ENCODE data around the gene PPP1R13B.

The PPP1R13B gene

GRCh38 chr14:103762036-103762435, 85.3 kb downstream of the PPP1R13B start:
- H3K27me3 ChIP-seq (ENCODE audit: insufficient read depth, low read length), result no peaks in the 10 kb centered on the region
- TF ChIP-seq EZH2 (IDR thresholded peaks at IDR 0.05; ENCODE audit: borderline replicate concordance, low read length), result no peak
- TF ChIP-seq, protein P1, sequence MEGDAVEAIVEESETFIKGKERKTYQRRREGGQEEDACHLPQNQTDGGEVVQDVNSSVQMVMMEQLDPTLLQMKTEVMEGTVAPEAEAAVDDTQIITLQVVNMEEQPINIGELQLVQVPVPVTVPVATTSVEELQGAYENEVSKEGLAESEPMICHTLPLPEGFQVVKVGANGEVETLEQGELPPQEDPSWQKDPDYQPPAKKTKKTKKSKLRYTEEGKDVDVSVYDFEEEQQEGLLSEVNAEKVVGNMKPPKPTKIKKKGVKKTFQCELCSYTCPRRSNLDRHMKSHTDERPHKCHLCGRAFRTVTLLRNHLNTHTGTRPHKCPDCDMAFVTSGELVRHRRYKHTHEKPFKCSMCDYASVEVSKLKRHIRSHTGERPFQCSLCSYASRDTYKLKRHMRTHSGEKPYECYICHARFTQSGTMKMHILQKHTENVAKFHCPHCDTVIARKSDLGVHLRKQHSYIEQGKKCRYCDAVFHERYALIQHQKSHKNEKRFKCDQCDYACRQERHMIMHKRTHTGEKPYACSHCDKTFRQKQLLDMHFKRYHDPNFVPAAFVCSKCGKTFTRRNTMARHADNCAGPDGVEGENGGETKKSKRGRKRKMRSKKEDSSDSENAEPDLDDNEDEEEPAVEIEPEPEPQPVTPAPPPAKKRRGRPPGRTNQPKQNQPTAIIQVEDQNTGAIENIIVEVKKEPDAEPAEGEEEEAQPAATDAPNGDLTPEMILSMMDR (IDR thresholded peaks at IDR 0.05; ENCODE audit: low read length), result no peak
- H2AFZ ChIP-seq (ENCODE audit: low read length), result no peak overlapping the region
- H3K27ac ChIP-seq (ENCODE audit: low read depth, low read length, poor library complexity, severe bottlenecking), result peak overlapping the region; percentile 91
- H3K9ac ChIP-seq (ENCODE audit: low read length), result no peak overlapping the region; the same call in 1 of the 2 replicates
- no peaks in the 10 kb centered on the region for H3K9me2 ChIP-seq (ENCODE audit: low read depth, low read length)
- H3K36me3 ChIP-seq (ENCODE audit: insufficient read depth, low read length), result no peaks in the 10 kb centered on the region; the same call in 1 of the 2 replicates
- peaks cover 3% of the 10 kb centered on the region; the same call in 1 of the 2 replicates for H3F3A ChIP-seq (ENCODE audit: insufficient read depth, low read length)
- H3K9me3 ChIP-seq (ENCODE audit: low read length), result peaks cover 5% of the 10 kb centered on the region; the same call in 1 of the 2 replicates
- H4K20me1 ChIP-seq (ENCODE audit: insufficient read depth, low read length), result no peaks in the 10 kb centered on the region
- peak overlapping the region; percentile 3; the same call in 1 of the 2 replicates for H3K4me2 ChIP-seq (ENCODE audit: low read length)
- no peaks in the 10 kb centered on the region for H3K79me2 ChIP-seq (ENCODE audit: insufficient read depth, low read length)
- peaks cover 48% of the 10 kb centered on the region for H3K4me1 ChIP-seq (ENCODE audit: insufficient read depth, low read length, severe bottlenecking)
- no peak overlapping the region for H3K4me3 ChIP-seq (ENCODE audit: low read depth, low read length, poor library complexity, severe bottlenecking)

GRCh38 chr14:103758059-103758776, 89.2 kb downstream of the PPP1R13B start:
- Histone ChIP-seq H3K27ac (ENCODE audit: low read depth, low read length, poor library complexity, severe bottlenecking) (peak overlapping the region; percentile 26), H3K9me3 (ENCODE audit: low read length) (no peaks in the 10 kb centered on the region), H4K20me1 (ENCODE audit: insufficient read depth, low read length) (no peaks in the 10 kb centered on the region), H3K36me3 (ENCODE audit: insufficient read depth, low read length) (no peaks in the 10 kb centered on the region), H3K79me2 (ENCODE audit: insufficient read depth, low read length) (no peaks in the 10 kb centered on the region), H3K9me2 (ENCODE audit: low read depth, low read length) (no peaks in the 10 kb centered on the region), H3K4me2 (ENCODE audit: low read length) (no peak overlapping the region), H3K9ac (ENCODE audit: low read length) (no peak overlapping the region), H3K4me1 (ENCODE audit: insufficient read depth, low read length, severe bottlenecking) (peaks cover 35% of the 10 kb centered on the region), H3F3A (ENCODE audit: insufficient read depth, low read length) (no peaks in the 10 kb centered on the region), H2AFZ (ENCODE audit: low read length) (no peak overlapping the region), H3K27me3 (ENCODE audit: insufficient read depth, low read length) (no peaks in the 10 kb centered on the region), H3K4me3 (ENCODE audit: low read depth, low read length, poor library complexity, severe bottlenecking) (no peak overlapping the region)
- TF ChIP-seq, protein P1 (IDR thresholded peaks at IDR 0.05; ENCODE audit: low read length), result no peak
- TF ChIP-seq EZH2 (IDR thresholded peaks at IDR 0.05; ENCODE audit: borderline replicate concordance, low read length), result no peak

- no peak for TF ChIP-seq EZH2 (IDR thresholded peaks at IDR 0.05; ENCODE audit: borderline replicate concordance, low read length)
- TF ChIP-seq, protein P1 (IDR thresholded peaks at IDR 0.05; ENCODE audit: low read length), result no peak
- no peak overlapping the region for H3K4me2 ChIP-seq (ENCODE audit: low read length)
- peaks cover 15% of the 10 kb centered on the region for H3K4me1 ChIP-seq (ENCODE audit: insufficient read depth, low read length, severe bottlenecking)
- no peaks in the 10 kb centered on the region for H3K9me2 ChIP-seq (ENCODE audit: low read depth, low read length)
- no peaks in the 10 kb centered on the region for H3K27me3 ChIP-seq (ENCODE audit: insufficient read depth, low read length)
- H3K27ac ChIP-seq (ENCODE audit: low read depth, low read length, poor library complexity, severe bottlenecking), result no peak overlapping the region
- no peaks in the 10 kb centered on the region; the same call in 1 of the 2 replicates for H3F3A ChIP-seq (ENCODE audit: insufficient read depth, low read length)
- no peak overlapping the region for H2AFZ ChIP-seq (ENCODE audit: low read length)
- no peaks in the 10 kb centered on the region for H3K79me2 ChIP-seq (ENCODE audit: insufficient read depth, low read length)
- no peaks in the 10 kb centered on the region for H3K36me3 ChIP-seq (ENCODE audit: insufficient read depth, low read length)
- no peaks in the 10 kb centered on the region for H3K9me3 ChIP-seq (ENCODE audit: low read length)
- no peaks in the 10 kb centered on the region for H4K20me1 ChIP-seq (ENCODE audit: insufficient read depth, low read length)
- no peak overlapping the region for H3K4me3 ChIP-seq (ENCODE audit: low read depth, low read length, poor library complexity, severe bottlenecking)
- H3K9ac ChIP-seq (ENCODE audit: low read length), result no peak overlapping the region
Measured at GRCh38 chr14:103755060-103755459, 92.3 kb downstream of the PPP1R13B start.
